K562 (cell line): Measurements from ENCODE around the gene PTPRE.

ENCODE experiments used
- CTCF ChIP-seq, 3 experiments: IDR thresholded peaks in 2 of 3; conservative IDR thresholded peaks in 1 of 3; 2 replicates each; pipeline ENCODE4 v1.5.1; 2011 to 2012; ENCODE audit warnings: low read length in 3 of 3, mild to moderate bottlenecking in 3 of 3, control low read depth in 2 of 3, improper control_type of control experiment in 1 of 3, inconsistent platforms in 1 of 3, low read depth in 1 of 3, mixed read lengths in 1 of 3, moderate library complexity in 1 of 3; ENCODE audit not compliant: insufficient read depth in 2 of 3
- FOXK2 ChIP-seq, 2 experiments: fragments of 450-650 bp; IDR thresholded peaks in 1 of 2; conservative IDR thresholded peaks in 1 of 2; 2 replicates each; pipeline ENCODE4 v1.6.1; 2016; ENCODE audit warnings: low read depth in 2 of 2, mild to moderate bottlenecking in 1 of 2
- MYC ChIP-seq, 2 experiments: fragments of 250-450 bp in 1 of 2; sonication (Bioruptor Pico) in 1 of 2; IDR thresholded peaks; 2 replicates each; pipeline versions ENCODE4 v1.5.1 to v1.6.1; 2012 to 2021; ENCODE audit warnings: low read depth in 2 of 2, borderline replicate concordance in 1 of 2, improper control_type of control experiment in 1 of 2, low read length in 1 of 2, mild to moderate bottlenecking in 1 of 2, moderate library complexity in 1 of 2
- NFE2L1 ChIP-seq: fragments of 450-650 bp; IDR thresholded peaks from 2 replicates; pipeline ENCODE4 v1.6.1; 2016; ENCODE audit warnings: missing genetic modification characterization, low read depth, mild to moderate bottlenecking, missing compliant biosample characterization, moderate library complexity, borderline replicate concordance
- POLR2A ChIP-seq: fragments of 450-650 bp; conservative IDR thresholded peaks from 2 replicates; pipeline ENCODE4 v1.6.1; 2016
- POLR2G ChIP-seq: fragments of 200-400 bp; formaldehyde crosslinking; IDR thresholded peaks from 2 replicates; pipeline ENCODE4 v1.6.1; 2017; ENCODE audit warnings: low read depth, mild to moderate bottlenecking, antibody characterized with exemption, low read length, moderate library complexity
- PRDM10 ChIP-seq: fragments of 450-650 bp; IDR thresholded peaks from 2 replicates; pipeline ENCODE4 v1.6.1; 2018; ENCODE audit not compliant: partially characterized antibody
- TAF1 ChIP-seq: IDR thresholded peaks from 2 replicates; pipeline ENCODE4 v1.6.1; 2011; ENCODE audit warnings: mild to moderate bottlenecking, low read length, moderate library complexity; ENCODE audit not compliant: insufficient read depth, control insufficient read depth, severe bottlenecking; ENCODE audit errors: extremely low read depth
- TCF7 ChIP-seq: sonication (generic); IDR thresholded peaks from 2 replicates; pipeline ENCODE4 v1.6.1; 2016; ENCODE audit warnings: antibody characterized with exemption, borderline replicate concordance
- TCF7L2 ChIP-seq: fragments of 150-350 bp; IDR thresholded peaks from 2 replicates; pipeline ENCODE4 v1.6.1; 2016; ENCODE audit warnings: low read depth, mild to moderate bottlenecking, low read length, moderate library complexity
- ZNF274 ChIP-seq: IDR thresholded peaks from 2 replicates; pipeline ENCODE4 v1.6.1; 2011; ENCODE audit warnings: low read depth, mild to moderate bottlenecking, low read length, moderate library complexity, borderline replicate concordance
- ZNF57 ChIP-seq: fragments of 450-650 bp; formaldehyde crosslinking; IDR thresholded peaks from 2 replicates; pipeline ENCODE4 v1.4.0; 2020; ENCODE audit warnings: mild to moderate bottlenecking, moderate library complexity
- ZNF668 ChIP-seq: fragments of 250-450 bp; sonication (Bioruptor Pico); IDR thresholded peaks from 2 replicates; pipeline ENCODE4 v1.8.0; 2022; ENCODE audit warnings: mild to moderate bottlenecking, inconsistent platforms

- TF ChIP-seq MYC (IDR thresholded peaks at IDR 0.05; ENCODE audit: low read depth, low read length) (no peak), MYC (CRISPR knock-in tag; IDR thresholded peaks at IDR 0.05; ENCODE audit: borderline replicate concordance, low read depth) (no peak), POLR2G (no peak), TAF1 (no peak), FOXK2 (conservative IDR thresholded peaks at IDR 0.05 in 1 of 2, IDR thresholded peaks at IDR 0.05 in 1 of 2; ENCODE audit: low read depth in 2 of 2) (no peak), NFE2L1 (no peak), TCF7 (no peak), TCF7L2 (no peak), ZNF57 (no peak), POLR2A (no peak), ZNF274 (no peak), CTCF (IDR thresholded peaks at IDR 0.05 in 2 of 3, conservative IDR thresholded peaks at IDR 0.05 in 1 of 3; ENCODE audit: insufficient read depth in 2 of 3, low read depth in 1 of 3, low read length in 3 of 3) (no peak), PRDM10 (no peak), ZNF668 (CRISPR knock-in tag) (no peak)
Measured at GRCh38 chr10:128122931-128123330, 216.0 kb downstream of the PTPRE start.
